Adrenal gland (tissue), 12 donors: ENCODE results near the gene NRXN3. TPM values are rescaled to one million over a fixed set of nuclear protein-coding genes. Genes with fewer than 3 reads are reported as not detected.

Experiments used
- DNase-seq, 7 donors: peaks; one replicate each; pipeline ENCODE4 v3.0.0-alpha.2; 2019 to 2020
- H3K27ac ChIP-seq, 5 donors: fragments of 200-600 bp; sonication (generic) in 4 of 5; 1 replicate in 3 of 5; 2 replicates in 2 of 5; pipeline versions ENCODE4 v1.5.1 to v1.8.0; 2016 to 2020; ENCODE audit warnings: mild to moderate bottlenecking in 1 of 5
- H3K27me3 ChIP-seq: fragments of 200-600 bp; 2 replicates; pipeline ENCODE4 v1.8.0; 2021
- H3K36me3 ChIP-seq, 2 donors: fragments of 200-600 bp; replicated peaks in 1 of 2; 1 replicate in 1 of 2; 2 replicates in 1 of 2; pipeline versions ENCODE4 v1.5.1 to v1.8.0; 2018 to 2022
- H3K4me1 ChIP-seq, 2 donors: fragments of 200-600 bp; replicated peaks in 1 of 2; 1 replicate in 1 of 2; 2 replicates in 1 of 2; pipeline versions ENCODE4 v1.5.1 to v1.8.0; 2018 to 2021
- H3K4me3 ChIP-seq, 4 donors: fragments of 200-600 bp; sonication (generic) in 3 of 4; one replicate each; pipeline ENCODE4 v1.5.1; 2016 to 2018
- H3K9me3 ChIP-seq, 3 donors: fragments of 200-600 bp; sonication (generic) in 1 of 3; replicated peaks in 1 of 3; 1 replicate in 2 of 3; 2 replicates in 1 of 3; pipeline versions ENCODE4 v1.5.1 to v1.8.0; 2016 to 2021
- CTCF ChIP-seq, 6 experiments: fragments of 450-650 bp in 4 of 6; fragments of 200-600 bp in 2 of 6; sonication (generic) in 1 of 6; IDR thresholded peaks; 1 replicate in 5 of 6; 2 replicates in 1 of 6; pipeline versions ENCODE4 v1.5.1 to v1.8.0; 2016 to 2021; ENCODE audit warnings: antibody characterized with exemption in 6 of 6, mild to moderate bottlenecking in 2 of 6, moderate library complexity in 1 of 6
- POLR2A ChIP-seq, 2 donors: fragments of 450-650 bp; IDR thresholded peaks; one replicate each; pipeline ENCODE4 v1.6.1; 2017; ENCODE audit warnings: antibody characterized with exemption in 2 of 2, mild to moderate bottlenecking in 2 of 2, moderate library complexity in 1 of 2
- WGBS, 4 donors: extraction: QIAGEN DNeasy Blood & Tissue Kit in 2 of 4; methylation state at CpG; one replicate each; pipeline versions ENCODE4 v1.1.5 to v1.1.7; 2013 to 2017; 5-methylcytosine and 5-hydroxymethylcytosine counted together
- intact Hi-C, 2 donors: fragments of 100-400 bp; cut with DNase I; formaldehyde crosslinking; loops; one replicate each; pipeline versions ENCODE4 v1.14.1 to v1.15.0; 2022 to 2023
- polyA plus RNA-seq, 3 donors: library from polyadenylated mRNA; stranded (reverse); fragments of 200-250 nt in 2 of 3; fragments of 350-450 nt in 1 of 3; fragmentation: Illumina TruSeq in 1 of 3; extraction: RNeasy Lipid Tissue Mini Kit (QIAGEN cat#74804) in 1 of 3; gene quantifications; one replicate each; pipeline ENCODE4 v1.2.3, GENCODE V29; 2013 to 2014
- total RNA-seq, 9 donors: library from RNA; depleted of rRNA in 4 of 9; stranded (reverse); fragments of >200 nt in 4 of 9; fragments of 120-200 nt in 1 of 9; fragmentation: NEBNext Ultra II Directional in 1 of 9; extraction: Animal tissue kit (Norgen Biotek cat#: 25700) in 1 of 9; gene quantifications; one replicate each; pipeline versions ENCODE4 v1.1.0 to v1.2.4, GENCODE V29; 2013 to 2023
- donor health status: healthy with polysubstance abuse.
- donor health status: Bipolar disorder and iron deficiency.
- donor health status: DM: yes; HTN: yes; CAD: no.
- donor health status: DM: no; HTN: no; CAD: no.
- donor health status: DM: no; HTN: no; CAD: no.
- donor health status: DM: yes; HTN: yes; CAD: no.

NRXN3 gene
- total and polyA plus RNA-seq, 12 donors = 0.09 to 8.5 (median 1.6) TPM

GRCh38 chr14:79881299-79881698, 1711.1 kb downstream of the NRXN3 start:
- Histone ChIP-seq H3K4me3 (no peak overlapping the region), H3K36me3 (no peaks in the 10 kb centered on the region), H3K27ac (no peak overlapping the region), H3K9me3 (no peaks in the 10 kb centered on the region), H3K27me3 (no peaks in the 10 kb centered on the region), H3K4me1 (no peaks in the 10 kb centered on the region)
- DNase-seq = no peak
- intact Hi-C loops = no loop called here
- TF ChIP-seq POLR2A (IDR thresholded peaks at IDR 0.05) = no peak
- no peak for TF ChIP-seq CTCF (IDR thresholded peaks at IDR 0.05)
- WGBS, 4 donors = 9 to 21% (median 13%) methylated on average over 4 of the region's 4 CpGs

- Histone ChIP-seq H3K27me3 (no peaks in the 10 kb centered on the region), H3K27ac (no peak overlapping the region), H3K36me3 (no peaks in the 10 kb centered on the region), H3K9me3 (no peaks in the 10 kb centered on the region), H3K4me1 (no peaks in the 10 kb centered on the region), H3K4me3 (no peak overlapping the region)
- intact Hi-C loops = no loop called here
- DNase-seq = no peak
- 77 to 85% (median 79%) methylated on average over 4 of the region's 4 CpGs for WGBS, 4 donors
- TF ChIP-seq POLR2A (IDR thresholded peaks at IDR 0.05) (no peak), CTCF (IDR thresholded peaks at IDR 0.05) (no peak)
These were observed 1720.4 kb downstream of the NRXN3 start for GRCh38 chr14:79890527-79890926.

GRCh38 chr14:79896009-79896408, 1725.8 kb downstream of the NRXN3 start:
- no peak overlapping the region for H3K4me3 ChIP-seq
- 53 to 72% (median 64%) methylated on average over 1 of the region's 1 CpG for WGBS, 4 donors
- no peaks in the 10 kb centered on the region for H3K4me1 ChIP-seq
- intact Hi-C loops = no loop called here
- DNase-seq = no peak
- no peaks in the 10 kb centered on the region for H3K36me3 ChIP-seq
- H3K9me3 ChIP-seq = no peaks in the 10 kb centered on the region
- TF ChIP-seq POLR2A (IDR thresholded peaks at IDR 0.05) (no peak), CTCF (IDR thresholded peaks at IDR 0.05) (no peak)
- H3K27me3 ChIP-seq = no peaks in the 10 kb centered on the region
- H3K27ac ChIP-seq = no peak overlapping the region

GRCh38 chr14:79899610-79900009, 1729.4 kb downstream of the NRXN3 start:
- DNase-seq = no peak
- 81 to 95% (median 86%) methylated on average over 3 of the region's 3 CpGs for WGBS, 4 donors
- TF ChIP-seq CTCF (IDR thresholded peaks at IDR 0.05) (no peak), POLR2A (IDR thresholded peaks at IDR 0.05) (no peak)
- Histone ChIP-seq H3K4me1 (no peaks in the 10 kb centered on the region), H3K4me3 (no peak overlapping the region), H3K9me3 (no peaks in the 10 kb centered on the region), H3K27me3 (no peaks in the 10 kb centered on the region), H3K27ac (no peak overlapping the region), H3K36me3 (no peaks in the 10 kb centered on the region)
- intact Hi-C loops = no loop called here
